ENCODE results near the gene PDE5A.
"Not testable (repeated sequence)": the region's sequence is repeated elsewhere in the genome, so short reads cannot be mapped to it uniquely, and the experiment has no call there.

The PDE5A gene

DNA sequence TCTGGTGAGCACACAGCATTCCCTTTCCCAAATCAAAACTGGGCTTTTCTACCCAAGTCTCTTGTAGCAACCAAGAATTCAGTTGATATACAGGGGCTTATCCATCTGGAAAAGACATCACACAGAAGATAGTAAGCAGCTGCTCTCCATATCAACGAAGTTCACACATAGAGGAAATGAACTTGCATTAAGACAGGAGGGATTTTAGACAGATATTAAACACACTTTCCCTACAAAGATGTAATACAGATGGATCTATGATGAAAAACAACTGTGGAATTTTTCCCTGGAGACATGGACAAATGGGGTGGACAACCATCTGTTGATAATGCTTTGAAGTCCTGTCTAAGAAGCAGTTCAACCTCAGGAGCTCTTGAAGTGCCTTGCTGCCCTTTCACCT lies 9.8 kb upstream of the PDE5A start:
- H3K4me3 ChIP-seq (ENCODE audit: low read depth, low read length) = no peak overlapping the region
- CTCF ChIA-PET = interaction anchor here (1.9 kb wide), 1 partner anchor 9 kb away, joined by 9 read pairs; the partner anchor contains the start of gene PDE5A
- DNase-seq (ENCODE audit: low read depth, low spot score) = no peak
- POLR2A ChIA-PET = no interaction called here
- no peak for TF ChIP-seq CTCF (IDR thresholded peaks at IDR 0.05; ENCODE audit: insufficient read depth, low read length, missing control alignments)

DNA sequence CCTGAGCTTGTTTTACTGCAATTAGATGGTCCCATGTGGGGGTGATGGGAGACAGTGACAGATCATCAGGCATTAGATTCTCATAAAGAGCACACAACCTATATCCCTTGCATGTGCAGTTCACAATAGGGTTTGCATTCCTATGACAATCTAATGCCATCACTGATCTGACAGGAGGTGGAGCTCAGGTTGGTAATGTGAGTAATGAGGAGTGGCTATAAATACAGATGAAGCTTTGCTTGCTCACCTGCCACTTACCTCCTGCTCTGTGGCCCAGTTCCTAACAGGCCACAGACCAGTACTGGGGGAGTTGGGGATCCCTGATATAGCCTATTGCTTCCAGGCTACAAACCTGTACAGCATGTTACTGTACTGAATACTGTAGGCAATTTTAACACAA lies 8.2 kb upstream of the PDE5A start:
- CTCF ChIA-PET = interaction anchor here (0.8 to 1.7 kb wide), 3 partner anchors 8 to 13 kb away, joined by 3 to 8 read pairs (median 3); no protein-coding TSS in a partner anchor
- POLR2A ChIA-PET = not testable (repeated sequence)

GRCh38 chr4:119632216-119632615 lies 3.6 kb upstream of the PDE5A start:
- no peak overlapping the region for H3K4me3 ChIP-seq (ENCODE audit: low read depth, low read length)
- ChIA-PET CTCF (interaction anchor here (1.5 kb wide), 1 partner anchor 419 kb away, joined by 5 read pairs; no protein-coding TSS in a partner anchor), POLR2A (no interaction called here)
- DNase-seq (ENCODE audit: low read depth, low spot score) = no peak
- TF ChIP-seq CTCF (IDR thresholded peaks at IDR 0.05; ENCODE audit: insufficient read depth, low read length, missing control alignments) = no peak

More for the DNA sequence above, 8.2 kb upstream of the PDE5A start:
- DNase-seq (ENCODE audit: low read depth, low spot score); H3K4me3 ChIP-seq (ENCODE audit: low read depth, low read length): not testable (repeated sequence)

GRCh38 chr4:119629142-119629471 lies 503 bp upstream of the PDE5A start:
- TF ChIP-seq CTCF (IDR thresholded peaks at IDR 0.05; ENCODE audit: insufficient read depth, low read length, missing control alignments) = no peak
- no peak for DNase-seq (ENCODE audit: low read depth, low spot score)
- H3K4me3 ChIP-seq (ENCODE audit: low read depth, low read length) = peak overlapping the region; percentile 88
- ChIA-PET CTCF (interaction anchor here (0.6 to 3.6 kb wide), 53 partner anchors 8 to 640 kb away, joined by 3 to 159 read pairs (median 5); no protein-coding TSS in a partner anchor), POLR2A (no interaction called here)

DNA sequence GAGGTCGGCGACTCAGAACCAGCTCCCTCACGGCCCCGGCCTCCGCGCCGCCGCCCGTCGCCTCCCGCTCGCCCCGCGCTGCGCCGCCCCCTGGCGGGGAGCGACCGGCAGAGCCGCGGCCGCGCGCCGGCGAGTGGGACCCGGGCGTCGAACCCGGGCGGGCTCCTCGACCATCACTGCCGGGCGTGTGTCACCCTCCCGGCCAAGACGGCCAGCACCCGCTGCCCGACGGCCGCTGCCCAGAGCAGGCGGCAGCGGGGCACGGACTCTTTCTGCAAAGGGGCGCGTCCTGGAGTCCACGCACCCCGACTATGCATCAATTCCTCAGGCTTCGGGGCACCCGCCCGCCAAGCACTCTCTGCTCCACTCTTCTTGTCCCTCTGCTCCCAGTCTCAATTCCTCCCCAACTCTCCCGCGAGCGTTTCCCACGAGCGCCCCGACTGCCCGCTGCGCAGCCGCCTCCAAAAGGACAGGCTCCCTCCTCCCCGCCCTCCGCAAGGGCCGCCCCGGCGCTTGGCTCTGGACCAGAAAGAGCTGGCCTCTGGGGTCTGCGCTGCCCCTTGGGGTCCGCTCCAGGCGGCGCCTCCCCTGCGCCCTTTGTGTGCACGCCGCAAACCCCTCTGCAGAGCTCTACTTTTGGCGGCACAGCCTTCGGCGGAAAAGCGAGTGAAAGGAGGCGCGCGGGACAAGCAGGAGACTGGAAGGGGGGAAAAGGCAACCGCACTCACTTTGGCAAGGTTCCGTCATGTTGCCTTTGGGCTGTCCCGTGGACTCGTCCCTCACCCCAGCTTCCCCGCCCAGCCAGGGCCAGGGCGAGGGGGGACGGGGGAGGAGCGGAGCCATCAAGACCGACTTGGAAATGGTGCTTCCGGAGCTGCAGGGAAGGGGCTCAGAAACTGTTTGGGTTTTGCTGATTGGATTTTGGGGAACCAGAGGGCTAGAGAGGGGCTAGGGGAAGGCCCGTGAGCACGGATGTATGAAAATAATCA lies 1.0 kb downstream of the PDE5A start:
- DNase-seq (ENCODE audit: low read depth, low spot score) = no peak
- POLR2A ChIA-PET = no interaction called here
- CTCF ChIA-PET = interaction anchor here (0.6 to 3.6 kb wide), 68 partner anchors 9 to 646 kb away, joined by 3 to 159 read pairs (median 4); no protein-coding TSS in a partner anchor
- H3K4me3 ChIP-seq (ENCODE audit: low read depth, low read length) = peak overlapping the region; percentile 88
- TF ChIP-seq CTCF (IDR thresholded peaks at IDR 0.05; ENCODE audit: insufficient read depth, low read length, missing control alignments) = peak; percentile 23

DNA sequence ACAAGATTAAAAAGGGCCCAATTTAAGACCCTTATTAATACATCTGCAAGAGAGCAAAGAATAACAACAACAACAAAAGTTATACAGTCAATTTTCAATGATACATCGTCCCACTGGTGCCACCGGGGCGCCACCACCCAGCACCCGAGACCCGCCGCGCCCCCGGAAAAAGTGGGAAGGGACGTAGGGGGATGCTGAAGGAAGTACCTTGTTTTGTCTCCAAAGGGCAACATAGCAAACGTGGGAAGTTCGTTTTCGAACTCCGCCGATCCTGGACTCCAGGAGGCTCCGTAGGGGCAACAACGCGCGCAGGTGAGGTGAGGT lies 1.7 kb downstream of the PDE5A start:
- no peak for TF ChIP-seq CTCF (IDR thresholded peaks at IDR 0.05; ENCODE audit: insufficient read depth, low read length, missing control alignments)
- no peak for DNase-seq (ENCODE audit: low read depth, low spot score)
- POLR2A ChIA-PET = no interaction called here
- CTCF ChIA-PET = interaction anchor here (0.6 to 3.6 kb wide), 30 partner anchors 11 to 645 kb away, joined by 3 to 159 read pairs (median 4); no protein-coding TSS in a partner anchor
- peak overlapping the region; percentile 88 for H3K4me3 ChIP-seq (ENCODE audit: low read depth, low read length)
